ENCODE measurements around the gene CACNG3. TPM values are rescaled to one million over a fixed set of nuclear protein-coding genes. Genes with fewer than 3 reads are reported as not detected.
A peak's percentile ranks its signal among the peaks of the same experiment; 100 is the strongest.

Gene CACNG3
- total RNA-seq, 1 experiment from 2014 or later = not detected

DNA sequence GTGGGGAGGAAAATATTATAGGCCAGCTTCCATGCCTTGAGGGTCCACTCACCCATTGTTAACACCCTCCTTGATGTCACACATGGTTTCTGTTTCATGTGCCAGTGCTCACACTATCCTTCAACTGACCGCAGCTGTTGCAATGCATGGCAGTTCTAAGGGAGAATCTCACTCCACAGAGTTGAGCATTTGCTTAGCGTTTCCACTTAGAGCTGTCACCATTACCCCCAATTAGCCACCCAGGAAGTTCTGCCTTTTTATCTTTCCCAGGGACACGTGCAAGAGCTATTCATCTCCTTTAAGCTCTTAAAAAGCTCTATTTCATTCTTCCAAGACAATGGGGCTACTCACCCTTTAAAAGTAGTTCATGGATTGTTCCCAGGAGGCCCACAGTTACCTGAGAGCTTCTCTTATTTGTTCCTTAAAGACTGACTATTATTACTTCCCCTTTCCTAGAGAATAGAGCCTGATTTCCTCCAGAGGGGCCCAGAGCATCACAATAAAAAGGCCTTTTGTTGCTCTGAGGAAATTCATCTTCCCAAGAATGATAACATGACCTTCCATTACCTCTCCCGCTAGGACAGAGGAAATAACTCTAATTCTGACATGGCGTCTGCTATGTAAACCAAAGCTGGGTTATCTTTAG lies 126.8 kb downstream of the CACNG3 start:
- H4K20me1 ChIP-seq (ENCODE audit: control insufficient read depth, insufficient read depth, insufficient read length) = no peaks in the 10 kb centered on the region
- no peak overlapping the region for H3K4ac ChIP-seq (ENCODE audit: low read depth, low read length)
- Mint-ChIP-seq H3K4me3 (peak overlapping the region in 1 of 2 experiments; percentile 61; a peak in 1 of 5 replicates), H3K9me3 (peaks cover 43 to 44% of the 10 kb centered on the region in 2 experiments), H3K27me3 (ENCODE audit: low read depth) (peaks cover 54% of the 10 kb centered on the region), H3K27ac (peak overlapping the region in 1 of 3 experiments; percentile 87; a peak in 1 of 7 replicates), H3K36me3 (ENCODE audit: insufficient read depth in 1 of 3, low read depth in 3 of 3) (peaks cover 27 to 28% (median 28%) of the 10 kb centered on the region in 3 experiments), H3K4me1 (peaks cover 28 to 38% of the 10 kb centered on the region in 2 experiments)
- DNase-seq = peak; percentile 39
- H3K23ac ChIP-seq (ENCODE audit: insufficient read length, low read depth, low read length) = no peak overlapping the region
- no CpG with 5 or more reads among the region's 5 CpGs for WGBS (ENCODE audit: extremely low coverage, insufficient read length, low lambda C conversion rate)
- peak overlapping the region; percentile 25 for H3K27ac ChIP-seq (ENCODE audit: insufficient read length, low read depth, low read length)
- H3K27me3 ChIP-seq (ENCODE audit: insufficient read depth, low read length) = no peaks in the 10 kb centered on the region
- no peak overlapping the region for H3K9ac ChIP-seq (ENCODE audit: extremely low read depth, insufficient read length, low read length)
- no peak overlapping the region for H3K4me2 ChIP-seq (ENCODE audit: insufficient read depth, insufficient read length, low read length)
- H2BK12ac ChIP-seq (ENCODE audit: insufficient read length, low read depth, low read length) = no peak overlapping the region
- no peak overlapping the region for H2BK15ac ChIP-seq (ENCODE audit: low read depth, low read length)
- no peak overlapping the region for H2BK20ac ChIP-seq (ENCODE audit: low read depth, low read length, poor library complexity, severe bottlenecking)
- peaks cover 6% of the 10 kb centered on the region for H3K4me1 ChIP-seq (ENCODE audit: insufficient read depth, low read length)
- H3K14ac ChIP-seq (ENCODE audit: insufficient read depth, low read length) = no peak overlapping the region
- no peak overlapping the region for H3K56ac ChIP-seq (ENCODE audit: insufficient read length, low read depth, low read length)
- no peak overlapping the region for H2AFZ ChIP-seq (ENCODE audit: low read length)
- H4K91ac ChIP-seq (ENCODE audit: insufficient read length, low read depth, low read length) = no peak overlapping the region
- H2AK5ac ChIP-seq (ENCODE audit: insufficient read length, low read length) = no peak overlapping the region
- H2BK120ac ChIP-seq (ENCODE audit: low read depth, low read length, poor library complexity, severe bottlenecking) = no peak overlapping the region
- H2BK5ac ChIP-seq (ENCODE audit: insufficient read length, low read length) = no peak overlapping the region
- no peak overlapping the region for H3K18ac ChIP-seq (ENCODE audit: insufficient read length, low read depth, low read length)
- no peaks in the 10 kb centered on the region for H3K23me2 ChIP-seq (ENCODE audit: insufficient read length, low read depth, low read length, poor library complexity, severe bottlenecking)
- H3K79me1 ChIP-seq (ENCODE audit: insufficient read depth, low read depth, low read length, poor library complexity, severe bottlenecking) = no peaks in the 10 kb centered on the region
- H3T11ph ChIP-seq (ENCODE audit: low read length) = no peak overlapping the region
- peaks cover 16% of the 10 kb centered on the region for H3K9me3 ChIP-seq (ENCODE audit: control insufficient read depth, low read depth, low read length)
- no peak overlapping the region for H4K8ac ChIP-seq (replicated peaks; ENCODE audit: insufficient read length, low read depth, low read length)
- H4K5ac ChIP-seq (ENCODE audit: insufficient read length, low read depth, low read length) = no peak overlapping the region
- H3K79me2 ChIP-seq (ENCODE audit: insufficient read depth, low read length) = no peaks in the 10 kb centered on the region
- TF ChIP-seq, protein P1, sequence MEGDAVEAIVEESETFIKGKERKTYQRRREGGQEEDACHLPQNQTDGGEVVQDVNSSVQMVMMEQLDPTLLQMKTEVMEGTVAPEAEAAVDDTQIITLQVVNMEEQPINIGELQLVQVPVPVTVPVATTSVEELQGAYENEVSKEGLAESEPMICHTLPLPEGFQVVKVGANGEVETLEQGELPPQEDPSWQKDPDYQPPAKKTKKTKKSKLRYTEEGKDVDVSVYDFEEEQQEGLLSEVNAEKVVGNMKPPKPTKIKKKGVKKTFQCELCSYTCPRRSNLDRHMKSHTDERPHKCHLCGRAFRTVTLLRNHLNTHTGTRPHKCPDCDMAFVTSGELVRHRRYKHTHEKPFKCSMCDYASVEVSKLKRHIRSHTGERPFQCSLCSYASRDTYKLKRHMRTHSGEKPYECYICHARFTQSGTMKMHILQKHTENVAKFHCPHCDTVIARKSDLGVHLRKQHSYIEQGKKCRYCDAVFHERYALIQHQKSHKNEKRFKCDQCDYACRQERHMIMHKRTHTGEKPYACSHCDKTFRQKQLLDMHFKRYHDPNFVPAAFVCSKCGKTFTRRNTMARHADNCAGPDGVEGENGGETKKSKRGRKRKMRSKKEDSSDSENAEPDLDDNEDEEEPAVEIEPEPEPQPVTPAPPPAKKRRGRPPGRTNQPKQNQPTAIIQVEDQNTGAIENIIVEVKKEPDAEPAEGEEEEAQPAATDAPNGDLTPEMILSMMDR (conservative IDR thresholded peaks at IDR 0.05) = no peak
